NCI-H2227 treated with DMSO at 0.1 percent for 48 hours (cell line): ENCODE data around the gene SYT17.

ENCODE experiments used
- DNase-seq: peaks from one replicate; lab custom pipeline; 2025; lab: John Stamatoyannopoulos, UW

The SYT17 gene

GRCh38 chr16:19218581-19218980 lies 50.5 kb downstream of the SYT17 start:
- no peak for DNase-seq

GRCh38 chr16:19219836-19220235 lies 51.8 kb downstream of the SYT17 start:
- DNase-seq: no peak

- DNase-seq: no peak
Observed at GRCh38 chr16:19223235-19224170, 55.5 kb downstream of the SYT17 start.

GRCh38 chr16:19225651-19226050 lies 57.6 kb downstream of the SYT17 start:
- DNase-seq: no peak

GRCh38 chr16:19227643-19228042 lies 59.6 kb downstream of the SYT17 start:
- no peak for DNase-seq

GRCh38 chr16:19228052-19228451 lies 60.0 kb downstream of the SYT17 start:
- peak; percentile 40 for DNase-seq

GRCh38 chr16:19228575-19228974 lies 60.5 kb downstream of the SYT17 start:
- DNase-seq: peak; percentile 86

GRCh38 chr16:19230575-19230974 lies 62.5 kb downstream of the SYT17 start:
- no peak for DNase-seq

GRCh38 chr16:19231881-19232280 lies 63.8 kb downstream of the SYT17 start:
- DNase-seq: no peak

GRCh38 chr16:19232988-19233387 lies 64.9 kb downstream of the SYT17 start:
- no peak for DNase-seq

GRCh38 chr16:19235478-19235877 lies 67.4 kb downstream of the SYT17 start:
- no peak for DNase-seq

GRCh38 chr16:19235886-19236285 lies 67.8 kb downstream of the SYT17 start:
- DNase-seq: no peak

GRCh38 chr16:19236561-19237209 lies 68.6 kb downstream of the SYT17 start:
- no peak for DNase-seq

GRCh38 chr16:19238406-19238805 lies 70.4 kb downstream of the SYT17 start:
- no peak for DNase-seq

- no peak for DNase-seq
Observed at GRCh38 chr16:19239511-19240155, 71.6 kb downstream of the SYT17 start.

GRCh38 chr16:19240494-19240893 lies 72.5 kb downstream of the SYT17 start:
- no peak for DNase-seq

- DNase-seq: no peak
Observed at GRCh38 chr16:19241512-19241911, 73.5 kb downstream of the SYT17 start.

- no peak for DNase-seq
Observed at GRCh38 chr16:19242186-19242585, 74.1 kb downstream of the SYT17 start.

GRCh38 chr16:19242987-19243575 lies 75.0 kb downstream of the SYT17 start:
- no peak for DNase-seq

- DNase-seq: no peak
Observed at GRCh38 chr16:19245326-19245925, 77.4 kb downstream of the SYT17 start.

- no peak for DNase-seq
Observed at GRCh38 chr16:19252904-19253303, 84.9 kb downstream of the SYT17 start.

- no peak for DNase-seq
Observed at GRCh38 chr16:19254611-19255010, 86.6 kb downstream of the SYT17 start.
